Nephron (organoid): ENCODE measurements around the gene ESM1.
"Not testable (repeated sequence)": the region's sequence is repeated elsewhere in the genome, so short reads cannot be mapped to it uniquely, and the experiment has no call there.

ENCODE experiments used
- H3K27ac Mint-ChIP-seq, 3 experiments: 2 replicates each; pipeline ENCODE4 v1.8.0; 2020; ENCODE audit warnings: mixed read lengths in 3 of 3, mild to moderate bottlenecking in 2 of 3, moderate library complexity in 1 of 3
- H3K27me3 Mint-ChIP-seq: 2 replicates; pipeline ENCODE4 v1.8.0; 2021; ENCODE audit warnings: low read depth, mild to moderate bottlenecking, moderate library complexity, mixed read lengths
- H3K36me3 Mint-ChIP-seq: 2 replicates; pipeline ENCODE4 v1.8.0; 2020; ENCODE audit warnings: low read depth, mixed read lengths
- H3K4me1 Mint-ChIP-seq: 2 replicates; pipeline ENCODE4 v1.8.0; 2020; ENCODE audit warnings: mixed read lengths
- H3K4me3 Mint-ChIP-seq, 3 experiments: 2 replicates each; pipeline ENCODE4 v1.8.0; 2020; ENCODE audit warnings: mild to moderate bottlenecking in 3 of 3, mixed read lengths in 3 of 3, moderate library complexity in 2 of 3
- H3K9me3 Mint-ChIP-seq: 2 replicates; pipeline ENCODE4 v1.8.0; 2020; ENCODE audit warnings: mixed read lengths
- CTCF ChIP-seq, 3 experiments: fragments of 200-600 bp; sonication (generic); IDR thresholded peaks; one replicate each; pipeline ENCODE4 v1.5.0; 2021; ENCODE audit warnings: antibody characterized with exemption in 3 of 3; ENCODE audit not compliant: unreplicated experiment in 3 of 3

ESM1 gene

GRCh38 chr5:55027595-55027994 lies 42.2 kb upstream of the ESM1 start:
- Mint-ChIP-seq H3K4me3 (no peak overlapping the region), H3K9me3 (no peaks in the 10 kb centered on the region), H3K36me3 (no peaks in the 10 kb centered on the region), H3K27ac (no peak overlapping the region), H3K4me1 (no peaks in the 10 kb centered on the region), H3K27me3 (no peaks in the 10 kb centered on the region)
- no peak for TF ChIP-seq CTCF (IDR thresholded peaks at IDR 0.05; ENCODE audit: unreplicated experiment in 3 of 3)

GRCh38 chr5:55022450-55022849 lies 37.1 kb upstream of the ESM1 start:
- Mint-ChIP-seq H3K4me3 (no peak overlapping the region), H3K27me3 (no peaks in the 10 kb centered on the region), H3K4me1 (peaks cover 11% of the 10 kb centered on the region), H3K27ac (peak overlapping the region in 1 of 3 experiments; percentile 63), H3K36me3 (no peaks in the 10 kb centered on the region), H3K9me3 (no peaks in the 10 kb centered on the region)
- no peak for TF ChIP-seq CTCF (IDR thresholded peaks at IDR 0.05; ENCODE audit: unreplicated experiment in 3 of 3)

GRCh38 chr5:55021821-55022220 lies 36.4 kb upstream of the ESM1 start:
- H3K4me1 Mint-ChIP-seq = peaks cover 11% of the 10 kb centered on the region
- H3K27me3 Mint-ChIP-seq = no peaks in the 10 kb centered on the region
- peak overlapping the region in 1 of 3 experiments; percentile 63 for H3K27ac Mint-ChIP-seq
- no peak for TF ChIP-seq CTCF (IDR thresholded peaks at IDR 0.05; ENCODE audit: unreplicated experiment in 3 of 3)
- H3K4me3 Mint-ChIP-seq = peak overlapping the region in 1 of 3 experiments; percentile 1
- H3K9me3 Mint-ChIP-seq = no peaks in the 10 kb centered on the region
- H3K36me3 Mint-ChIP-seq = no peaks in the 10 kb centered on the region

GRCh38 chr5:55021410-55021809 lies 36.0 kb upstream of the ESM1 start:
- peaks cover 11% of the 10 kb centered on the region for H3K4me1 Mint-ChIP-seq
- H3K4me3 Mint-ChIP-seq = peak overlapping the region in 1 of 3 experiments; percentile 1
- no peaks in the 10 kb centered on the region for H3K27me3 Mint-ChIP-seq
- TF ChIP-seq CTCF (IDR thresholded peaks at IDR 0.05; ENCODE audit: unreplicated experiment in 3 of 3) = no peak
- H3K27ac Mint-ChIP-seq = peak overlapping the region in 1 of 3 experiments; percentile 63
- H3K9me3 Mint-ChIP-seq = peaks cover under 1% of the 10 kb centered on the region
- no peaks in the 10 kb centered on the region for H3K36me3 Mint-ChIP-seq

GRCh38 chr5:55010149-55010548 lies 24.8 kb upstream of the ESM1 start:
- not testable (repeated sequence) for H3K27me3 Mint-ChIP-seq, H3K4me3 Mint-ChIP-seq, H3K27ac Mint-ChIP-seq, H3K4me1 Mint-ChIP-seq, H3K36me3 Mint-ChIP-seq
- peaks cover 29% of the 10 kb centered on the region for H3K9me3 Mint-ChIP-seq

GRCh38 chr5:55004729-55005128 lies 19.3 kb upstream of the ESM1 start:
- H3K27me3 Mint-ChIP-seq = no peaks in the 10 kb centered on the region
- TF ChIP-seq CTCF (IDR thresholded peaks at IDR 0.05; ENCODE audit: unreplicated experiment in 3 of 3) = no peak
- no peak overlapping the region for H3K4me3 Mint-ChIP-seq
- H3K4me1 Mint-ChIP-seq = no peaks in the 10 kb centered on the region
- no peaks in the 10 kb centered on the region for H3K36me3 Mint-ChIP-seq
- no peak overlapping the region for H3K27ac Mint-ChIP-seq
- H3K9me3 Mint-ChIP-seq = peaks cover 2% of the 10 kb centered on the region
